MM.1S (cell line): ENCODE results near the gene DDIT4.

Source experiments
- DNase-seq: peaks from one replicate; pipeline ENCODE4 v3.0.0-alpha.2; 2015
- H2AFZ ChIP-seq: fragments of 300-600 bp; sonication (generic); 2 replicates; pipeline ENCODE4 v1.6.0; 2016; ENCODE audit warnings: antibody characterized with exemption, low read length
- H3F3A ChIP-seq: fragments of 300-600 bp; sonication (generic); 2 replicates; pipeline ENCODE4 v1.6.1; 2016; ENCODE audit warnings: mild to moderate bottlenecking, antibody characterized with exemption, low read length, moderate library complexity, mixed read lengths; ENCODE audit not compliant: insufficient read depth
- H3K27ac ChIP-seq: fragments of 300-600 bp; sonication (generic); 2 replicates; pipeline ENCODE4 v1.5.1; 2016; ENCODE audit warnings: mild to moderate bottlenecking, low read length
- H3K27me3 ChIP-seq: fragments of 300-600 bp; sonication (generic); replicated peaks from 2 replicates; pipeline ENCODE4 v1.6.0; 2016; ENCODE audit warnings: low read length; ENCODE audit not compliant: insufficient read depth
- H3K36me3 ChIP-seq: fragments of 300-600 bp; sonication (generic); replicated peaks from 2 replicates; pipeline ENCODE4 v1.6.1; 2016; ENCODE audit warnings: mild to moderate bottlenecking, low read length, mixed read lengths; ENCODE audit not compliant: insufficient read depth
- H3K4me1 ChIP-seq: fragments of 300-600 bp; sonication (generic); 2 replicates; pipeline ENCODE4 v1.6.1; 2016; ENCODE audit warnings: low read length, mixed read lengths
- H3K4me2 ChIP-seq: fragments of 300-600 bp; sonication (generic); 2 replicates; pipeline ENCODE4 v1.6.0; 2016; ENCODE audit warnings: low read depth, low read length
- H3K4me3 ChIP-seq: fragments of 300-600 bp; sonication (generic); 2 replicates; pipeline ENCODE4 v1.5.1; 2016; ENCODE audit warnings: low read length, mixed read lengths
- H3K79me2 ChIP-seq: fragments of 300-600 bp; sonication (generic); 2 replicates; pipeline ENCODE4 v1.6.1; 2016; ENCODE audit warnings: mixed run types, low read length, mixed read lengths
- H3K9ac ChIP-seq: fragments of 300-600 bp; sonication (generic); 2 replicates; pipeline ENCODE4 v1.6.1; 2016; ENCODE audit warnings: low read length, mixed read lengths
- H3K9me2 ChIP-seq: fragments of 300-600 bp; sonication (generic); replicated peaks from 2 replicates; pipeline ENCODE4 v1.6.1; 2016; ENCODE audit warnings: mild to moderate bottlenecking, low read length, mixed read lengths; ENCODE audit not compliant: insufficient read depth
- H3K9me3 ChIP-seq: fragments of 300-600 bp; sonication (generic); replicated peaks from 2 replicates; pipeline ENCODE4 v1.6.1; 2016; ENCODE audit warnings: mild to moderate bottlenecking, low read length, mixed read lengths; ENCODE audit not compliant: insufficient read depth
- H4K20me1 ChIP-seq: fragments of 300-600 bp; sonication (generic); 2 replicates; pipeline ENCODE4 v1.6.1; 2016; ENCODE audit warnings: mild to moderate bottlenecking, low read length, moderate library complexity, mixed read lengths; ENCODE audit not compliant: insufficient read depth
- CTCF ChIP-seq: fragments of 300-600 bp; sonication (generic); IDR thresholded peaks from 2 replicates; pipeline ENCODE4 v1.5.1; 2016; ENCODE audit warnings: antibody characterized with exemption, low read length, mixed read lengths
- EZH2 ChIP-seq: fragments of 300-600 bp; sonication (generic); optimal IDR thresholded peaks from 2 replicates; pipeline ENCODE3; 2017; ENCODE audit warnings: low read depth, mild to moderate bottlenecking, antibody characterized with exemption, low read length, mixed read lengths
- EZH2phosphoT487 ChIP-seq: fragments of 300-600 bp; sonication (generic); IDR thresholded peaks from 2 replicates; pipeline ENCODE4 v1.6.1; 2018; ENCODE audit warnings: antibody characterized with exemption, low read length

The DDIT4 gene

DNA sequence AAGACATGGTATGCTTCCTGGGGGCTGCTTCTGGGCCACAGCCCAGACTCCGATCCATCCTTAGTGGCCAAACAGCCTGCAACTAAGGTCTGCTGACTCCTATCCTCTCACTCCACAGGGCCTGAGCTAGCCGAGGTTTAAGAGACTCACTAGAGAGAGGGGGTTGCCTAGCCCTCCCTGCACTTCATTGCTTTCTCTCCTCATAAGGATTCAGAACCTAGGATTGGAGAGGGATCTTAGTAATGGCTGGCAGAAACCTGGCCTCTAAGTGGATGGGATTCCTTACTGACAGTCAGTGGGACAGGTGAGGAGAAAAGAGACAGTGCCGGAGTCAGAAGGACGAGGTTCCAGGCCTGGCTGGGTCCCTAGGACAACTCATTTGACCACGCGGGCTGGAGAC is 8.2 kb upstream of the DDIT4 start:
- DNase-seq = no peak
- Histone ChIP-seq H3K4me2 (no peak overlapping the region), H3K27me3 (no peaks in the 10 kb centered on the region), H3K4me3 (no peak overlapping the region), H3F3A (peaks cover 33% of the 10 kb centered on the region), H3K9me2 (no peaks in the 10 kb centered on the region), H3K27ac (no peak overlapping the region), H3K9me3 (no peaks in the 10 kb centered on the region), H3K4me1 (peaks cover 35% of the 10 kb centered on the region), H3K36me3 (no peaks in the 10 kb centered on the region), H3K79me2 (no peaks in the 10 kb centered on the region), H3K9ac (no peak overlapping the region), H4K20me1 (no peaks in the 10 kb centered on the region), H2AFZ (no peak overlapping the region)
- TF ChIP-seq CTCF = no peak
- TF ChIP-seq EZH2phosphoT487 = no peak
- TF ChIP-seq EZH2 = no peak

DNA sequence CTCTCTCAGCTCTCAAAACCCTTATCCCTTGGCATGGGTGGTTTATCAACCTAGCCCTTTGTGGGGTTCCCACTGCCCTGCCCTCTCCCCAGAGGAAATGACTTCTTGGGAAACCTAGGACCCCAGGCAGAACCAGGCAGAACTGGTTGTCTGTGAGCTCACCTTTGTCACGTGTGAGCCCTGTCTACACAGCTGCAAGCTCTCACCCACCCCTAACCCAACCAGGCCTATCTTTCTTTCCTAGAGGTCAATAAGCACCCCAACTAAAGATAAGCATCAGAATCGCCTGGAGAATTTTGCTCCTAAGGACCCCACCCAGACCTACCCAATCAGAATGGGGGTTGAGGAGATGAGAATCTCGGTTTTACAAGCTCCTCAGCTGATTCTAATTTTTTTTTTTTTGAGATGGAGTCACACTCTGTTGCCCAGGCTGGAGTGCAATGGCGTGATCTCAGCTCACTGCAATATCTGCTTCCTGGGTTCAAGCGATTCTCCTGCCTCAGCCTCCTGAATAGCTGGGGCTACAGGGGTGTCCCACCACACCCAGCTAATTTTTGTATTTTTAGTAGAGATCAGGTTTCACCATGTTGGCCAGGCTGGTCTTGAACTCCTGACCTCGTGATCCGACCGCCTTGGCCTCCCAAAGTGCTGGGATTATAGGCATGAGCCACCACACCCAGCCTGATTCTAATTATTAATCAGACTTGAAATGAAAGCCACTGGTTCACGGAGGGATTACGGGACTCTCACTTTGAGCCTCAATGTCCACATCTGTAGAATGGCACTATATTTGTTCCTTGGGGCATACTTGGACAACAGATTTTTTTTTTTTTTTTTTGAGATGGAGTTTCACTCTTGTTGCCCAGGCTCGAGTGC is 7.5 kb upstream of the DDIT4 start:
- Histone ChIP-seq H3K27ac (no peak overlapping the region), H3K9ac (no peak overlapping the region)
- TF ChIP-seq CTCF (no peak), EZH2 (no peak), EZH2phosphoT487 (no peak)

DNA sequence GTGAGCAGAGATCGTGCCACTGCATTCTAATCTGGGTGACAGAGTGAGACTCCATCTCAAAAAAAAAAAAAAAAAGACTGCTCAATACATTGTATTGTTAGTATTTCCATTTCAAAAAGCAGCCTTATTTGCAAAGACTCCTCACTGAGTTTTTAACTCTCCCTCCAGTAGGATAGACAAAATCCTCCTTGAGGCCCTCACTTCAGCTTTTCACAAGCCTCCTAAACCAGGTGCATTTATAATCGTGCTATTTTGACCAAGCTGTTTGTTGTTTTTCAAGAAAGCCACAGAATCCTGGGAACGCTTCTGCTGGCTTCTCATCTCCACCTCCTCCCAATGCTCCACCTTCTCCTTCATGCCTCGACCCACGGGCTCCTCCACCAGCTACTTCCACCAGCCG is 6.3 kb upstream of the DDIT4 start:
- Histone ChIP-seq H2AFZ (no peak overlapping the region), H3F3A (peaks cover 20% of the 10 kb centered on the region)

More for the DNA sequence above, 7.5 kb upstream of the DDIT4 start:
- H2AFZ ChIP-seq = no peak overlapping the region
- H3K9me2 ChIP-seq = no peaks in the 10 kb centered on the region
- H3K79me2 ChIP-seq = no peaks in the 10 kb centered on the region
- peaks cover 34% of the 10 kb centered on the region for H3K4me1 ChIP-seq
- no peaks in the 10 kb centered on the region for H3K27me3 ChIP-seq
- no peak overlapping the region for H3K4me3 ChIP-seq
- no peaks in the 10 kb centered on the region for H4K20me1 ChIP-seq
- H3F3A ChIP-seq = peaks cover 28% of the 10 kb centered on the region
- no peaks in the 10 kb centered on the region for H3K9me3 ChIP-seq
- H3K4me2 ChIP-seq = no peak overlapping the region
- DNase-seq = no peak
- no peaks in the 10 kb centered on the region for H3K36me3 ChIP-seq

More for the DNA sequence above, 6.3 kb upstream of the DDIT4 start:
- no peaks in the 10 kb centered on the region for H3K27me3 ChIP-seq
- H3K9me2 ChIP-seq = no peaks in the 10 kb centered on the region
- H3K79me2 ChIP-seq = no peaks in the 10 kb centered on the region
- no peak overlapping the region for H3K4me2 ChIP-seq
- H3K9me3 ChIP-seq = no peaks in the 10 kb centered on the region
- no peak overlapping the region for H3K9ac ChIP-seq
- TF ChIP-seq EZH2 (no peak), EZH2phosphoT487 (no peak), CTCF (no peak)
- H3K36me3 ChIP-seq = no peaks in the 10 kb centered on the region
- H4K20me1 ChIP-seq = no peaks in the 10 kb centered on the region
- no peak overlapping the region for H3K27ac ChIP-seq
- H3K4me3 ChIP-seq = no peak overlapping the region
- peaks cover 28% of the 10 kb centered on the region for H3K4me1 ChIP-seq
- no peak for DNase-seq
